ENCODE data around the gene PRSS3.
A peak's percentile ranks its signal among the peaks of the same experiment; 100 is the strongest.
"Not testable (repeated sequence)": the region's sequence is repeated elsewhere in the genome, so short reads cannot be mapped to it uniquely, and the experiment has no call there.

Gene PRSS3

DNA sequence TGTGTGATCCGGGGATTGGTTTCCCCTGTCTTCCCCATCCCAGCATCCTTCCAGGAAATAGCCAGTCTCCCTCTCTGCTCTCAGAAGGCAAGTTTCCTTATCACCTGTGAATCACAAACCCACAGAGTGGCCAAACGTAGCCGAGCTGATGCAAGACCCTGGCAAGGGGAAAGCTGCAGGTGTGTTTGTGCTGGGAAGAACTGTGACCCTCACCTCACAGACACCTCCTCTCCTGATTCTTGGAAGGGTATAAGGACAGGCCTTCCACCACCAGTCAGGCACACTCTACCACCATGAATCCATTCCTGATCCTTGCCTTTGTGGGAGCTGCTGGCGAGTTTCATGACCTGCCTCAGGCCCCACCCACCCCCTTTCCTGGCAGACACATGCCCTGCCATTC, at the start of gene PRSS3:
PRSS3 (plus strand) TSS at position 281 of the 400 bp plus-strand sequence; CDS start at position 294, 13 bp downstream.
- no peak for DNase-seq (ENCODE audit: low read depth)

DNA sequence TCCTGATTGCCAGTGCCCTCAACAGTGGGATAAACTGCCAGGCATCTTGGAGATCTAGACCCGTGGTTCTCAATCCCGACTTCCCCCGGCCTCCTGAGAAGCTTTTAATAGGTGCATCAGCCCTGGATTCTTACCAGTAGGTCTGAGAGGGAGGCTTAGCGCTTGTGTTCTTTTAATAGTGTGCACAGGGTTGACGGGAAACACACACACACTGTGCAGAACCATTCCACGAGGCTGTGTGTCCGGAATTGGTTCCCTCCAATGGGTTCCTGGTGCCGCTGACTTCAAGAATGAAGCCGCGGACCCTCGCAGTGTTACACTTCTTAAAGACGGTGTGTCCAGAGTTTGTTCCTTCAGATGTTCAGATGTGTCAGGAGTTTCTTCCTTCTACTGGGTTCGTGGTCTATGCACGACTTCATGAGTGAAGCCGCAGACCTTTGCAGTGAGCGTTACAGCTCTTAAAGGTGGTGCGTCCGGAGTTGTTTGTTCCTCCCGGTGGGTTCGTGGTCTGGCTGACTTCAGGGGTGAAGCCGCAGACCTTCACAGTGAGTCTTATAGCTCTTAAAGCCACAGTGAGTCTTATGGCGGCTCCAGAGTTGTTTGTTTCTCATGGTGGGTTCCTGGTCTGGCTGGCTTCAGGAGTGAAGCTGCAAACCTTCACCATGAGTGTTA, 46.6 kb upstream of the PRSS3 start:
- no peak for DNase-seq (ENCODE audit: low read depth)

DNA sequence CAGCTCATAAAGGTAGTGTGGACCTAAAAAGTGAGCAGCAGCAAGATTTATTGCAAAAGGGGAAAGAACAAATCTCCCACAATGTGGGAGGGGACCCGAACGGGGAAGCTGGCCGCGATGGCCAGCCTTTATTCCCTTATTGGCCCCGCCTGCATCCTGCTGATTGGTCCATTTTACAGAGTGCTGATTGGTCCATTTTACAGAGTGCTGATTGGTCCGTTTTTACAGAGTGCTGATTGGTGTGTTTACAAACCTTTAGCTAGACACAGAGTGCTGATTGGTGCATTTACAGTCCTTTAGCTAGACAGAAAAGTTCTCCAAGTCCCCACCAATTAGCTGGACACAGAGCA, 46.1 kb upstream of the PRSS3 start:
- not testable (repeated sequence) for DNase-seq (ENCODE audit: low read depth)

DNA sequence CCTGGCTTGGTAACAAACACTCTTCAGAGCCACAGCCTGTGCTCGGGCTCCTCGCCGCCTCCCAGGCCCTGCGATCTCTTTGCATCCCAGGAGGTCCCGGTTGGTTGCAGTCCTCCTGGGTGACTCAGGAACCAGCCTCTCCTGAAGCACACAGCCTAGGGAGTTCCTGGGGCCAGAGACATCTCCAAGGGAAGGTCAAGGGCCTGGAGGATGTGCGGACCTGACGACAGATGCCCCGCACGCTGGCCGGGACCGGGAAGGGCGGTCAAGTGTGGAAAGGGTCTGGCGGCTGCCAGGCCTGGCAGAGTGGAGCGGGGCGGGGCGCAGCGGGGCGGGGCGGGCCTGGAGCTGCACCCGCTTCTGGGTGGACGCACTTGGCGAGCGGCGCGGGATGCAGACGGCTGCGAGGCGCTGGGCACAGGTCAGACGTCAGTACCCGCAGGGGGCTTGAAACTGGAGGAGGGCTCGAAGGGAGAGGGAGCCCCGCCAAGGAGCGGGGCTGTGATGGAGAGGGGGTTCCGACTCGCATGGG, 45.0 kb upstream of the PRSS3 start:
- no peak for DNase-seq (ENCODE audit: low read depth)

DNA sequence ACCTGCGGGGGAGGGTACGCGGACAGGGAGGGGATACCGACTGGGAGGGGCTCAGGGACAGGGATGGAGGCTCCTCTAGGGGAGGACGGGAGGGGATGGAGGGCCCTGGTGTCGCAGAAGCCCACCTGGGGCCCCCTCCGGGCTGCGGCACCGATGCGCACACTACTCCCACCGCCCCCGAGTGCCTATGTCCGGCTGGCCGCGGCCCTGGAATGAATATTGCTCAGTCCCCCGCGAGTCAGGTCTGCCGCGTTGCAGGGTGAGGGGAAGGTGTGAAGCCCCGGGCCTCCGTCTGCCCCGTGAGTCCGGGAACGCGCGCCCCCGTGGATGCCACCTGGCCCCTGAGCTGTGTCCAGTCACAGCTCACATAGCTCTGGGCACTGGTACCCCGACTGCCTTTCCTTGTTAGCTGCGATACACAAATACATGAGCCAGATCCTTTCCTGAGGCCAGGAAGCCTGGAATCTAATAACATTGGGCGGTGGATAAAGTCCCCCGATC, 44.5 kb upstream of the PRSS3 start:
- DNase-seq (ENCODE audit: low read depth): no peak

DNA sequence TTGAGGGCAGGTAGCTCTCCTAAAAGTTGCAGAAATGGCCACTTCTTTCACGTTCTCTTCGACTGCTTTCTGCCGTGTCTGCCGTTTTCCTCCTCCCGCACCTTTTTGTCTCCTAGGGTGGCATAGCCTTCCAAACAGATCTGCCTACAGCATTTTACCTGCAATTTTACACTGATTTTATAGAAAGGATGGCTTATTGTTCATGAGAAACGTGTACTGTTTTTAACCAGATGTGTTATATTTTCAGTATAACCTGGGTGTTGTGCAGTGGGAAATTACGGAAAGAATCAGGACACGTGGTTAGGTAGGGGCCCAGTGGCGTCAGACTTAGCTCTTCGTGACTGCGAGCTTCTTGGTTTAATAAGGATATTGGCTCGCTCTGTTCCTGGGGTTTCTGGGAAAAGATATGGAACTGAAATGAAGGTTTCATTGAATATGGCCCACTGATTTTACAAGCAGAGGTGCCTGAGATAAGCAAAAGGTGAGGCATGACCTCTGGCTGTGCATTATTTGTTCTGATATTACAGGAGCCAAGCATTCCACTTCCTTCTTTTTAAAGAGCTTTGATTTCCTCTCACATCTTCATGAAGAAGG, 43.7 kb upstream of the PRSS3 start:
- DNase-seq (ENCODE audit: low read depth): no peak

DNA sequence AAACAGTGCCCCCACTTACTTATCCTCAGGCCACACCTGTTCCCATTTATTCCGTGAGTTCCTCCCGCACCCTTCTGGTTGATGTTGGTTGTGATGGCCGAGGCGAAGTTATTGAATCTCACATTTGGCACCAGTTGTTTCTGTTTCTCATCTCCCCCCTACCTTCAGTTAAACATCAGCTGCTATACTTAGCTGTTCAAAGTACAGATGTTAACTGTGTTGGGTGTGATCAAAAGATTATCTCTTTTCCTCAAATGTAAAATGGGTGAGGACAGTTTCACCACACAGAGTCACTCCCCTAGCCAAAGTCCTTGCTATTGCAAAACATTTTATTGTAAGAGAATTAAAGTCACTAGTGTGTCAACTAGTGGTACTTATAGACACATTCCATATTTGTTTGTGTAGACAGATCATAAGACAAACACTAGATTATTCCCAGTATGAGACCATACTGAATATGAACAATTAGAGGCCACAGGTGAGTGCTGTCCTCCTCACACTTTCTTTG, 43.2 kb upstream of the PRSS3 start:
- no peak for DNase-seq (ENCODE audit: low read depth)

DNA sequence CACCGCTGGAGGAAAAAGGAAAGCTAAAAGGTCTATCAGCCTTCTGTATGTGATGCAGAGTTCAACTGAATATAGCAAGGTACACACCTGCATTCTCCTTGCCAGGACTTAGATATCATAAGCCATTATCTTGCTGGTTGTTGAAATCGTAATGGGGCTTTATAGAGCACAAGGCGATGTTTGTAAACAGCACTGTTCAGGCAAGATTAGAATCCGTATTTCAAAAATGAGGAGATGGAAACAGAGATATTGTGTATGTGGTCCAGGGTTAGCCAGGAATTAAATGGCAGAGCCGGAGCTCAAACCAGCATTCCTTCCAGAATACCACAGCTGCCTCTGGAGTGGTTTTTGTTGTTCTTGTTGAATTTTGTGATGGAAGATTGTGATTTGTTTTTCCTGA, 42.6 kb upstream of the PRSS3 start:
- not testable (repeated sequence) for DNase-seq (ENCODE audit: low read depth)

DNA sequence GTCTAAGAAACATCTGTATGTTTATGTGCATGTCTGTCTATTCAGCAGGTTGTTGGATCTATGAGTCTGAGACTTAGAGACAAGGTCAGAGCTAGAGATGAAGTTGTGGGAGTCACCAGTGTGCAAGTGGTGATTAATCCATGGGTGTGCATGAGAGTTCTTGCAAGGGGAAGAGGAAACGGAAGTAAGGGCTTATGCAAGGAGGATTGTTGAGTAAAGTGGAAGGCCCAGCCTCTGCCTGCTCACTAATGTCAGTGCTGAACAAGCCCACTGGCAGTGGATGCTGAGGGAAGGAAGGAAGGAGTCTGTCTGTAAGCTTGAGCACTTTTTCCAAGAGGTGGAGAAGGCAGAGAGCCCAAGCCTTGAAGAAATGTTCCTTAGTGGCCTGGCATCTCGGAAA, 35.7 kb upstream of the PRSS3 start:
- DNase-seq (ENCODE audit: low read depth): not testable (repeated sequence)

DNA sequence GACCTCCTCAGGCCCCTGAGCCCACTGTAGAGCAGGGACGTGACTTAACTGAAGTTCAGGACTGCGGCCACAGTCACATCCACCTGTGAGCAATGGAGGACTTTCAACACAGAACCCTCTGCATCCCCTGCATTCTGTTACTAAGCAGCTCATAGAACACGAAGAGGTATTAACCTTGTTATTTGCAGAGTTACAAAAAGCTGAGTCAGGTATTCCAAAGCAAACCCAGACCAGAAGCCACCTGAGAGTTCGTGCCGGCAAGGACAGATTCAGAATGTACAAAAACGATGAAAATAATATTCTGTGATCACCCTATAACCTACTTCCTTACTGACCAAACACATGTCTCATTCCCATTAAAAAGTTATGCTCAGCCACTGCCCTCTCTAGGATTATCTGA, 33.0 kb upstream of the PRSS3 start:
- no peak for DNase-seq (ENCODE audit: low read depth)

DNA sequence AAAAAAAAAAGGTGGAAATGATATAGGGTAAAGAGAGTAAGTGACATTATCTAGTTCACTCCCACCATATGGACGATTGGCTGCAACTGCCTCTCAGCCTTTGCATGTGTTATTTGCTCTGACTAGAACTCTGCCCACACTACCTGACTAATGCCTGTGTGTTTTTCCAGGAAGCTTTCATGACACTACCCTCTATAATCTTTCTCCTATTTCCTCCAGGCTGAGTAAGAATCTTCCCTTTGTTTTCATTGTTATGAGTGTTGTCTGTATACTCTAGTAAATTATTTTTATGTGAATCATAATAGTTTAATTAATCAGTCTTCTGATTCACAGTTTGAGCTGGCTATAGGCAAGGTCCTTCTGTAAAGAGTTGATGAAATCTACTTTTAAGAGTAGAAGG, 31.7 kb upstream of the PRSS3 start:
- not testable (repeated sequence) for DNase-seq (ENCODE audit: low read depth)

DNA sequence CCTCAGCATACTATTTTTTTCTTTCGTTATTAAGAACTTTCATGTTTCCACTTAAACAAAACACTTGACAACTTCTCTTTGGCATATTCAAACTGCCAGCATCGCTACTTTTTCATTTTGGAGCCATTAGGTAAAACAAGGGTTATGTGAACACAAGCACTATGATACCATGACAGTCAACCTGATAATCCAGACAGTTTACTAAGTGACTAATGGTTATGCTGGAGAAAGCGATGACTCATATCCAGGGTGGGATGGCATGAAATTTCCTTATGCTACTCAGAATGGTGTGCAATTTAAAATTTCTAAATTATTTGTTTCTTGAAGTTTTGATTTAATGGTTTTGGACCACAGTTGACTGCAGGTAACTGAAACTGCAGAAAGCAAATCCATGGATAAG, 29.9 kb upstream of the PRSS3 start:
- DNase-seq (ENCODE audit: low read depth): no peak

DNA sequence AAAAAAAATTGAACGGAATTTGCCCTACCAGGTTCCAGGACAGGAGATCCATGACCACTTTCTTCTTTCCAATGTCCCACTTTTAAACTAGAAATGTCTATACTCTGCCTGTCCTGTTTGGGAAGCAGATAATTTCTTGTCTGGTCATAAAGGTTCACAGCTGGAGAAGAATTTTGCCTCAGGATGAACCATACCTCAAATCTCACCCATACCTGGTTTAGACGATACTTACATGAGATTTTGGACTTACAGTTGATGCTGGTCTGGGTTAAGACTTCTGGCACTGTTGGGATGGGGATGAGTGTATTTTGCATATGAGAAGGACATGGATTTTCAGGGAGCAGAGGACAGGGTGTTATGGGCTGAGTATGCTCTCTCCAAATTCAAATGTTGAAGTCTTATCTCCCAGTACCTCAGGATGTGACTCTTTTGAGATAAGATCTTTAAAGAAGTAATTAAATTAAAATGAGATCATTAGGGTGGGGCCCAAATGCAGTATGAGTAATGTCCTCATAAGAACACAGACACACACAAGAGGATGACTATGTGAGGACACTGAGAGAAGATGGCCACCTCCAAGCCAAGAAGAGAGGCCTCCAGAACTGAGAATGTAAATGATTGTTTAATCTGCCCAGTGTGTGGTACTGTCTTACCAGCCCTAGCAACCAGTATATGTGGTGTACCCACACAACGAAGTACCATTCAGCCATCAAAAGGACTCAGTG, 25.0 kb upstream of the PRSS3 start:
- not testable (repeated sequence) for DNase-seq (ENCODE audit: low read depth)

DNA sequence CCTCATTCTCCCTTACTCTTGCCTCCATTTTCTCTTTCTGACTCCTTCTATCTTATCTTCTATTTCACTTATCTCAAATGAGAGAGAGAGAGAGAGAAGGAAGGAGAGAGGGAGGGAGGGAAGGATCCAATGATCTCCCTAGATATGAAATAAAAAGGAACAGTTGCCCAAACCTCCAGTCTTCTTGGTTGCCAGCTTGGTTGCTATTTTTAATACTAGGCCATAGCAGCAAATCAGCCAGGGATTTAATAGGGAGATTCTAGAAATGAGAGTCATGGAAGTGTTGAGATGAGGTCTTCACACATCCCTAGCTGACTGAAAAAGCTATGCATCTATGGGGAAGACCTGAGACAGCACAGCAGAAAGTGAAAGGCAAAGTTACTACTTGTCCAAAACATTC, 22.2 kb upstream of the PRSS3 start:
- not testable (repeated sequence) for DNase-seq (ENCODE audit: low read depth)

DNA sequence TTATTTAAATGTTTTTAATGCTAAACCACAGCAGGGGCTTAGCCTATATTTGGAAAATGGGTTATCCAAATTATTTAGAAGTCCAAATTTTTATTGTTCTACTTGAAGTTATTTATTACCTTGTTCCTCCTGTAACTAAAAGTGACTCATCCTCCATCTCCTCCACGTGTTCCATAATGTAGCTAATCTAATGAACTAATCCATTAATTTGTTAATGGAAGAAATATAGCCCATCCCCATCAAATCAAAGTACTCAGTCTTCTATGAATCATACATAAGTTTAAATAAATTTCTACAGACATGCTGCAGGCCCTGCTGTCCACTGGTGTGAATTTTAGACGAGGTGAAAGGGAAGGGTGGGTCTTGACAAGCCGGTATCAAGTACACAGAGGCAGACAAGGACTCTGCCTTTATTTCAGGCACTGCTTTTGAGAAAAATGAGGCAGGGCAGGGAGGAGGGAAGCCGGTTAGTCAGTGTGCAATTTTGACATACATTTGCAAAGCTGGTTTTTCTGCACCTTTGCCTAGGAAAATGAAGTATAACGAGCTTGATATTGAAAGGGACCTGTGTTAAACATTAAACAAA, 21.2 kb upstream of the PRSS3 start:
- not testable (repeated sequence) for DNase-seq (ENCODE audit: low read depth)

DNA sequence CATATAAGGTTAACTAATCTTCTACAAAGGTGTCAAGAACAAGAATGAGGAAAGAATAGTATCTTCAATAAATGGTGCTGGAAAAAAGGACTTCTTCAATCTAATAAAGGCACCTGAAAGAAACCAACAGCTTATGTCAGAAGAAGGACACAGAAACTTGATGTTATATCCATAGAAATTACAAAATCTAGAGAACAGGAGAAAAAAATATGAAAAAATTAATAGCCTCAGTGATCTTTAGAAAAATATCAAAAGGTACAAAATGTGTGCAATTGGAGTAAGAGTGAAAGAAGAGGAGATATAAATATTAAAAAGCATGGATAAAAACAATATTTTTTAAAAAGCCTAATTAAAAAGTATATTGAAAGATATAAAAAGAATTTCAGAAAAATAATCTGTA, 18.8 kb upstream of the PRSS3 start:
- DNase-seq (ENCODE audit: low read depth): no peak

DNA sequence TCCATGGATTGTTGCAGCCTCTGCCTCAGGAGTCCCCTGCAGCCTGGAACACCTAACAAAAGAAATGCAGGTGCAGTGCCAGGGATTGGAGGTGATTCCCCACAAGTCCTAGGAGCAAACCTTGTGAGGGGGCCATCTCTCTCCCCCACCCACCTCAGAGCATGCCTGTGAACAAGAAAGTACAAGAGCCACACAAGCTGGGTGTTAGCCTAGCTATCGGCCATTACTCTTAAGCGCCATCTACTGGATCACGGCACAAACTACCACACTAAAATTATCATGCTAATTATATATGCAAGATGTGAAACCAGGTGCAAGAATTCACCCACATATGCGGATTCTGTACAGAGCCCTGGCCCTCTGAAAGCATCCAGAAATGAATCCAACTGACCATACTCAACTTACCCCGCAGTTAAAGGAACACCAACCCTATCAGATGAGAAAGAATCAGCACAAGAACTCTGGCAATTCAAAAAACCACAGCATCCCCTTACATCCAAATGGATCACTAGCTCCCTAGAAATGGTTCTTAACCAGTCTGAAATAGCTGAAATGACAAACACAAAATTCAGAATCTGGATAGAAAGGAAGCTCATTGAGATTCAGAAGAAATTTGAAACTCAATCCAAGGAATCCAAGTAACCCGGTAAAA, 16.5 kb upstream of the PRSS3 start:
- peak; percentile 2 for DNase-seq (ENCODE audit: low read depth)

DNA sequence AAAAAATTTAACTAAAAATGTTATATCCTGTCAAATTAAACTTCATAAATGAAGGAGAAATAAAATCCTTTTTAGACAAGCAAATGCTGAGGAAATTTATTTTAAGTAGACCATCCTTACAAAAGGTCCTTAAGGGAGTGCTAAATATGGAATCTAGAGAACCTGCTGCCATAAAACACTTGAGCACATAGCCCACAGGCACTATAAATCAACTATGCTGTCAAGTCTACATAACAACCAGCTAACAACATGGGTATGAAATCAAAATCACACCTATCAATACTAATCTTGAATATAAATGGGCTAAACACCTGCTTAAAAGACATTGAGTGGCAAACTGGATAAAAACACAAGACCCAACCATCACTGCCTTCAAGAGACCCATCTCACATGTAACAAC, 15.1 kb upstream of the PRSS3 start:
- DNase-seq (ENCODE audit: low read depth): no peak

DNA sequence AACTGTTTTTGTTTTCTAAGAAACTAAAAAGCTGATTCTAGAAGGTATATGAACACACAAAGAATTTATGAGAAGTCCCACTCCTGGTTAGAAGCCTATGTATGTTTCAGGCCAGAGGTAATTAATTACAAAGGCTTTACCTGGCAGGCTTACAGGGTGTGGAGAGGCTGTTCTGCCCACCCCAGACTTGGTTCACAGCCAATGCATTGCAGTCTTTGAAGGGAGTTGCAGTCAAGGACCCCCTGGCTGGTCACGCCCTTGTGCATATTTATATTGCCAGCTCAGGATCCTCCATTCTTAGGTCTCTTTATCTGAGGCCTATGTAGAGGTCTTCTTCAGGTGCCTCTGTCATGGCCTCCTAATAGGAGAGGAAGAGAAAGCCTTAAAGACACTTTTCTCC, 13.6 kb upstream of the PRSS3 start:
- DNase-seq (ENCODE audit: low read depth): no peak

DNA sequence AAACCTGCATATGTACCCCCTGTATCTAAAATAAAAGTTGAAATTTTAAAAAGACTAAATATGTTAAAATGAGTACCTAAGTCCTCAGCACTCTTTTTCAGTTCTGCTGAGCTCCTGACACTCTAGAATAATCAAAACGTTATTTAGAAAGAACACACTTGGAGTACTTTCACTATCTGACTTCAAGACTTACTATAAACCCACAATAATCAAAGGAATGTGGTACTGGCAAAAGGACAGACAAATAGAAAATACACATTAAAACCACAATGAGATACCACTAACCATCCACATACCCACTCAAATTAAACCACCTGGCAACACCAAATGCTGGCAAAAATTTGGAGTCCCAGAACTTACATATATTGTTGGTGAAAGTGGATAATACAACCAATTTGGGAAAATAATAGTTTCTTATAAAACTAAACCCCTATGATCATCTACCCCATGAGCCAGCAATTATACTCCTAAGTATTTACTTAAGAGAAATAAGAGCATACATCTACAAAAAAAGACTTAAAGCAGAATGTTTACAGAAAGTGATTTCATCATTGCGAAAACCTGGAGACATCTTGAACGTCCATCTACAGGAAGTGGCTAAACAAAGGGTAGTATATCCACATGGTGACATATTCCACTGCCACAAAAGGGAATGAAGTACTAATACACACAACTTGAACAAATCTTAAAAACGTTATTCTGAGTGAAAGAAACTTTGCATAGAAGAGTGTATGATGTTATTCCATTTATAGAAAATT, 12.8 kb upstream of the PRSS3 start:
- no peak for DNase-seq (ENCODE audit: low read depth)

DNA sequence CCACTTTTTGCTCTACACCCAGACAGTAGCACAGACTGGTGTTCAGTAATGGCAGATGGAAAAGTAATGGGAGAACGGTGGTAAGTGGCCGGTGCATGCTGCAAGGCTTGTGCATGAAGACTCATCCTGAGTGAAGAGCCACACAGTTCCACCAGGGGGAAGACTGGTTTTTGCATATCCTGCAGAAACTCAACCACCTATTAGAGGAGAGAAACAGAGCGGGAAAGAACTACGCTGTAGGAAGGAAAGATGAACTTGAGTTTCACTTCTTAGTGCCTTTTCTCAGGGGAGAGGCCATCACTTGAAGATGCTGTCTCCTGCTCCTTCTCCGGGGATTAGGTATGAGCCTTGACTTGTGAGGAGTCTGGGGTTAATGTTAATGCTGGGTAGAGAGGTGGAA, 9.4 kb upstream of the PRSS3 start:
- no peak for DNase-seq (ENCODE audit: low read depth)
